HepG2 (cell line): ENCODE results near the gene LRRC51. TPM values are rescaled to one million over a fixed set of nuclear protein-coding genes. Genes with fewer than 3 reads are reported as not detected.

Experiments
- CEBPB ChIP-seq: IDR thresholded peaks from 2 replicates; pipeline ENCODE4 v1.6.1; 2011; ENCODE audit warnings: low read depth, low read length, improper control_type of control experiment, borderline replicate concordance
- DMTF1 ChIP-seq: sonication (generic); formaldehyde crosslinking; IDR thresholded peaks from 2 replicates; pipeline ENCODE4 v1.4.0; 2020; ENCODE audit warnings: mild to moderate bottlenecking, missing genetic modification reagents
- GABPA ChIP-seq, 2 experiments: IDR thresholded peaks; 2 replicates each; pipeline ENCODE4 v1.6.1; 2011 to 2016; ENCODE audit warnings: low read depth in 2 of 2, low read length in 1 of 2, missing biosample characterization in 1 of 2, missing genetic modification characterization in 1 of 2
- HBP1 ChIP-seq: IDR thresholded peaks from 2 replicates; pipeline ENCODE4 v1.6.1; 2016; ENCODE audit warnings: low read depth, control low read depth
- HNRNPLL ChIP-seq: fragments of 200-400 bp; formaldehyde crosslinking; IDR thresholded peaks from 2 replicates; pipeline ENCODE4 v1.6.1; 2017; ENCODE audit warnings: mild to moderate bottlenecking, low read depth, low read length; ENCODE audit not compliant: poor library complexity, severe bottlenecking
- MBNL3 ChIP-seq: fragments of 250-450 bp; sonication (Bioruptor Pico); conservative IDR thresholded peaks from 2 replicates; pipeline ENCODE4 v1.8.0; 2022; ENCODE audit warnings: mild to moderate bottlenecking, inconsistent platforms
- NFYC ChIP-seq: IDR thresholded peaks from 2 replicates; pipeline ENCODE4 v1.6.1; 2016; ENCODE audit warnings: missing genetic modification reagents, missing compliant biosample characterization
- PCBP1 ChIP-seq: fragments of 200-400 bp; formaldehyde crosslinking; IDR thresholded peaks from 2 replicates; pipeline ENCODE4 v1.6.1; 2017; ENCODE audit warnings: mild to moderate bottlenecking, low read depth, low read length, borderline replicate concordance
- SALL2 ChIP-seq: sonication (generic); formaldehyde crosslinking; IDR thresholded peaks from 2 replicates; pipeline ENCODE4 v1.8.1; 2023; ENCODE audit warnings: mild to moderate bottlenecking, missing genetic modification reagents, inconsistent platforms
- ZBTB26 ChIP-seq: IDR thresholded peaks from 2 replicates; pipeline ENCODE4 v1.6.1; 2016; ENCODE audit warnings: missing compliant biosample characterization, missing genetic modification reagents, borderline replicate concordance
- ZFP37 ChIP-seq: sonication (generic); formaldehyde crosslinking; IDR thresholded peaks from 2 replicates; pipeline ENCODE4 v1.4.0; 2020; ENCODE audit warnings: missing genetic modification reagents, borderline replicate concordance
- ZFY ChIP-seq: sonication (generic); formaldehyde crosslinking; IDR thresholded peaks from 2 replicates; pipeline ENCODE4 v1.4.0; 2020; ENCODE audit warnings: missing genetic modification reagents
- ZMYM4 ChIP-seq: sonication (generic); formaldehyde crosslinking; IDR thresholded peaks from 2 replicates; pipeline ENCODE4 v1.8.1; 2023; ENCODE audit warnings: mild to moderate bottlenecking, missing genetic modification reagents
- ZNF142 ChIP-seq: sonication (generic); formaldehyde crosslinking; IDR thresholded peaks from 2 replicates; pipeline ENCODE4 v1.4.0; 2020; ENCODE audit warnings: missing genetic modification reagents
- polyA plus RNA-seq, 8 experiments: library from polyadenylated mRNA; depleted of rRNA in 3 of 8; stranded (reverse) in 7 of 8; unstranded in 1 of 8; fragments of >200 nt; fragmentation: Illumina TruSeq in 4 of 8; extraction: Trizol in 4 of 8; gene quantifications; 2 replicates each; pipeline versions ENCODE4 v1.2.1 to v1.2.3, GENCODE V29; 2011 to 2016; ENCODE audit warnings: low read depth in 4 of 8, missing spikeins in 1 of 8, mixed read lengths in 1 of 8; ENCODE audit not compliant: insufficient read depth in 1 of 8
- total RNA-seq, 5 experiments: library from RNA; depleted of rRNA; stranded (reverse); fragments of >200 nt; fragmentation: Illumina TruSeq; extraction: Trizol; gene quantifications; 2 replicates each; pipeline ENCODE4 v1.2.3, GENCODE V29; 2016; ENCODE audit warnings: low read depth in 1 of 5

Gene LRRC51
- total and polyA plus RNA-seq, 2 of the 13 experiments (the other 11 are each of a cell fraction or from before 2014, with no cell fraction given) = 5.3 to 6.0 TPM

GRCh38 chr11:72112143-72112977 is 31.7 kb downstream of the LRRC51 start, which contains the start of gene ANAPC15 (continued):
- TF ChIP-seq CEBPB (0 out of 2 replicates have a peak, but pooled peaks have one; percentile 23), ZBTB26 (0 out of 2 replicates have a peak, but pooled peaks have one; percentile 32), ZFP37 (CRISPR knock-in tag) (0 out of 2 replicates have a peak, but pooled peaks have one; percentile 45), MBNL3 (no peak), NFYC (CRISPR knock-in tag) (peak; percentile 89), ZFY (CRISPR knock-in tag) (peak; percentile 76), HBP1 (peak; percentile 90), SALL2 (CRISPR knock-in tag) (peak; percentile 55; the same call in 1 of the 2 replicates), ZMYM4 (CRISPR knock-in tag) (peak; percentile 74), PCBP1 (0 out of 2 replicates have a peak, but pooled peaks have one; percentile 64), HNRNPLL (no peak), DMTF1 (CRISPR knock-in tag) (peak; percentile 96; the same call in 1 of the 2 replicates), ZNF142 (CRISPR knock-in tag) (0 out of 2 replicates have a peak, but pooled peaks have one; percentile 13), GABPA (IDR thresholded peaks at IDR 0.05; ENCODE audit: low read depth, low read length) (peak; percentile 97), GABPA (CRISPR knock-in tag; IDR thresholded peaks at IDR 0.05; ENCODE audit: low read depth) (peak; percentile 98)
